NCI-H774 (cell line): ENCODE results near the gene YARS1.

Experiments
- DNase-seq: peaks from one replicate; lab custom pipeline; 2025; lab: John Stamatoyannopoulos, UW

YARS1 gene

GRCh38 chr1:32742199-32742947, 74.8 kb downstream of the YARS1 start:
- DNase-seq: no peak

GRCh38 chr1:32741413-32742198, 75.6 kb downstream of the YARS1 start:
- peak; percentile 65 for DNase-seq

GRCh38 chr1:32741059-32741412, 76.1 kb downstream of the YARS1 start:
- no peak for DNase-seq

- no peak for DNase-seq
Measured at GRCh38 chr1:32736812-32737791, 80.1 kb downstream of the YARS1 start.

GRCh38 chr1:32733582-32734321, 83.4 kb downstream of the YARS1 start:
- peak; percentile 76 for DNase-seq

GRCh38 chr1:32729254-32730046, 87.7 kb downstream of the YARS1 start:
- DNase-seq: no peak

GRCh38 chr1:32728413-32729077, 88.6 kb downstream of the YARS1 start:
- DNase-seq: no peak

GRCh38 chr1:32727876-32728275, 89.3 kb downstream of the YARS1 start:
- DNase-seq: no peak

- DNase-seq: no peak
Measured at GRCh38 chr1:32725615-32725982, 91.6 kb downstream of the YARS1 start.
